GM13976 (cell line): ENCODE measurements around the gene MRAP2.

Experiments used
- DNase-seq: peaks from one replicate; pipeline ENCODE4 v3.0.0; 2012; ENCODE audit warnings: low spot score
- in situ Hi-C: fragments of 300-500 bp; cut with MboI; formaldehyde crosslinking; loops from one replicate; pipeline ENCODE4 v1.12.0; 2022; ENCODE audit warnings: low sequenced_read_pairs, mixed read lengths, inconsistent platforms; ENCODE audit not compliant: unreplicated experiment
- TF ChIP-seq, protein P1 (sequence below): IDR thresholded peaks from 2 replicates; pipeline ENCODE4 v1.5.1; 2012; ENCODE audit warnings: borderline replicate concordance, mild to moderate bottlenecking; ENCODE audit not compliant: insufficient read depth; ENCODE audit errors: extremely low read depth, missing control alignments, control extremely low read depth

The MRAP2 gene

DNA sequence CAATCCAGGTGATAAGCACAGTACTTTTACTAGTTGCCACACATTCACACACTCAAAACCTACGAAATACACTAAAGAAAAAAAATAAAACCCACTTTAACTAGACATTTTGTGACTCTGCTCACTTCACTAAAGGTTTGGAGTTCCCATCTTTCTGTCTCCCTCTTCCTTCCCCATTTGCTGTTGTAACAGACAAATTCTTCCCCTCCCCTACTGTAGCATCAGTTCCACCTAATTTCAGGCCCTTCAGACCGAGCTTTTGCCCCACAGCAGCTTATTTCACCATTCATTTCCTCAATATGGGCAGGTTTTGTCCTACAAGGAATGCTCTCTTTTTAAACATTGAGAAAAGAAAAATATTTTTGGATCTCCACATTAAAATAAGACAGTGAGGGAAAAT is 31.3 kb upstream of the MRAP2 start:
- in situ Hi-C loops: no loop called here
- TF ChIP-seq, protein P1, sequence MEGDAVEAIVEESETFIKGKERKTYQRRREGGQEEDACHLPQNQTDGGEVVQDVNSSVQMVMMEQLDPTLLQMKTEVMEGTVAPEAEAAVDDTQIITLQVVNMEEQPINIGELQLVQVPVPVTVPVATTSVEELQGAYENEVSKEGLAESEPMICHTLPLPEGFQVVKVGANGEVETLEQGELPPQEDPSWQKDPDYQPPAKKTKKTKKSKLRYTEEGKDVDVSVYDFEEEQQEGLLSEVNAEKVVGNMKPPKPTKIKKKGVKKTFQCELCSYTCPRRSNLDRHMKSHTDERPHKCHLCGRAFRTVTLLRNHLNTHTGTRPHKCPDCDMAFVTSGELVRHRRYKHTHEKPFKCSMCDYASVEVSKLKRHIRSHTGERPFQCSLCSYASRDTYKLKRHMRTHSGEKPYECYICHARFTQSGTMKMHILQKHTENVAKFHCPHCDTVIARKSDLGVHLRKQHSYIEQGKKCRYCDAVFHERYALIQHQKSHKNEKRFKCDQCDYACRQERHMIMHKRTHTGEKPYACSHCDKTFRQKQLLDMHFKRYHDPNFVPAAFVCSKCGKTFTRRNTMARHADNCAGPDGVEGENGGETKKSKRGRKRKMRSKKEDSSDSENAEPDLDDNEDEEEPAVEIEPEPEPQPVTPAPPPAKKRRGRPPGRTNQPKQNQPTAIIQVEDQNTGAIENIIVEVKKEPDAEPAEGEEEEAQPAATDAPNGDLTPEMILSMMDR: no peak
- no peak for DNase-seq

DNA sequence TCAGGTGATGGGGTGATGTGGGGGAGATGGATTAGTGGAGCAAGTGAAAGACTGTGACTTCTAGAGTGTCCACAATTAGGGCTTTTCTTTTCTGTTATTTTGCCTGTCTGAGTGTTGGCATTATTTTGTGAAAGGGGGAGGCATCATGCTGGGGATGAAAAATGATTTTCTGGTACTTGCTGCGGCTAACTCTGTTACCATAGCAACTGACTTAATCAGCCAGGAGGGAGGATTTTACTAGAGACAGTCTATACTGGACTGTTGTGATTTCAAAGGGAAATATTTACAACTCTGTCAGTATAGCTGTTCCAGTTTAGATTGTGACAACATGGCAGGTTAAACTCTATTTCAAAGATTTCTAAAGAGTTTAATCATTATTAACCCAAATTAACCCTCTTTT is 30.4 kb upstream of the MRAP2 start:
- in situ Hi-C loops: no loop called here
- no peak for DNase-seq
- TF ChIP-seq, protein P1: no peak

DNA sequence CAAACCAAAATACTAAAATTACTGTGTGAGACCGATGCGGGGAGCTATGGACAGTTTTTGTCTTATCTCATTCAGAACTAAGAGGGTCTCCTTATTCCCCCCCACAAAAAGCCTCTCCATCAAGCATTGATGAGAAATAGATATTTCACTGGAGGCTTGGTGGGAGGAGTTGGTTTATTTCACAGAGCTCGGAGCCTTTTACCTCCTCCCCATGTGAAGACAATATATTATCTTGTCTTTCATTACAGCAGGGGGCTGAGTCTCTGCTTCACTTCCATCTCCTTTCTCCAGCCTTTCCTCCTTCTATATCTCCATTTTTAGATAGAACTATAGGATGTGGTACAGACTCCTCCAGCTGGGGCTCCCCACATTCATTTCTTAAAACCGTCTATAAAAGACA is 29.9 kb upstream of the MRAP2 start:
- DNase-seq: no peak
- in situ Hi-C loops: no loop called here
- TF ChIP-seq, protein P1: no peak

DNA sequence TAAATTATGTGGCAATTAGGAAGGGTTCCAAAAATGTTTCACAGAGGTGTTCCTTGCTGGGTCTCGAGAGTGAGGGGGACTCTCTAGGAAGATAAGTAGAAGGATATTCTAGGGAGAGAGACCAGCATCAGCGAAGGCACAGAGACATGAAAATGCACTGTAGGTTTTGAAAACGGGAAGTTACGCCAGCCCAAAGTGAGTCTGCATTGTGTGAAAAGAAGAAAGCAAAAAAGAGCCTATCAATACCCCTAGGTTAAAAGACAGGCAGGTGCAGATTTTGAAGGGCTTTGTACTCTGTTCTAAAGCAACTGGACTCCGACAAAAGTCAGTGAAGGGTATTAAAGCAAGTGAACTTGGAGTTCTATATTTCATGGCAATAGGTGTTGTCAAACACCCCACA is 25.7 kb upstream of the MRAP2 start:
- TF ChIP-seq, protein P1: no peak
- in situ Hi-C loops: no loop called here
- no peak for DNase-seq

DNA sequence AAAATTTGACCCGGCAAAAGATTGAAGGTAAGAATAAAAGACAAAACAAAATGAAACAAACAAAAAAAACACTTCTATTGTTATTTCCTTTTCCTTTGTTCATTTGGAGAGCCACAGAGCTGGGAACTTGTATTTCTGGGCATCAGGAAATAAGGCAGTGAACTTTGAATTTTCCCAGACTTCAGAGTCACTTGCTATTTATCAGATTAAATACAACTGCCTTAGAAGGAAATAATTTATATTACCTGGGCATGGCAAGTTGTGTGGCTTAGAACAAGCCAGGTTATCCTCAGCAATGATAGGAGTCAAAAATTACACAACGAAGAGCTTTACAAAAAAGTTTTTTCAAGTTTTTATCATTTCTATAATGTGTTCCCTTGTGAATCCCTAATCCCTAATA is 20.2 kb upstream of the MRAP2 start:
- DNase-seq: no peak
- in situ Hi-C loops: no loop called here
- TF ChIP-seq, protein P1: no peak

DNA sequence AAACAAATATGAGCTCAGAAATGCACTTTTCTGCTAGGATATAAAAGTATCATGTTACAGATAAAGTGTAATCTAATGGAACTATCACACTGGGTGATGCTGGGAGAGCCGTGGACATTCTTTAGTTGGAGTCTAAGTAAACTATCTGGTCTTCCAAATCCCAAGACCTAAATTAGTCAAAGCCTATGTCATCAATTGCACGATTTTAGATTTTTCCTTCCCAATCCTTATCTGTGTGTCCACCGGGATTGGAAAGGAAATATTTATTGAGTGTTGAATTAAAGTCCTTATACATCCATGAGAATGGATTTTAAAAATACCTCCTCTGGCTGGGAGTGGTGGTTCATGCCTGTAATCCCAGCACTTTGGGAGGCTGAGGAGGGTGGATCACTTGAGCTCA is 19.6 kb upstream of the MRAP2 start:
- in situ Hi-C loops: no loop called here
- DNase-seq: no peak
- TF ChIP-seq, protein P1: no peak

DNA sequence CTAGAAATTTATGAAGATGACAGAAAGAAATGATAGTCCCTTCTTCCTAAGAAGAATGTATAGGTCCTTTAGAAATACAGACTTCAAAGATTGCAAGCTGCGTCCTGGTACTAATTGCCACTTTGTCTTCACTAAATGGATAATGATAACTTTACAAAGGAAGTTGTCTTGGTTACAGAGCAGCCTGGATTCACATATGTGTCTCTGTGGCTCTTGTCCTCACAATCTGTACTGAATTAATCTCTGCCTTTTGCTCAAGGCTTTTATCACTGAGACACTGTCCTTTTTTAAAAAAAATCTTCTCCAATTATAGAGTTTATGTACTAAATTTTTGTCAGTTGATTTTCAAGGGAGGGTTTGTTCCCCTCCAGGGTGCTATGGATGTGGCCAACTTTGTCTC is 17.5 kb upstream of the MRAP2 start:
- TF ChIP-seq, protein P1: no peak
- DNase-seq: no peak
- in situ Hi-C loops: no loop called here
